Neutrophil (primary cell): ENCODE results near the gene JAKMIP1.

ENCODE experiments used
- H3K27ac ChIP-seq: fragments of 200-600 bp; sonication (generic); 2 replicates; pipeline ENCODE4 v1.5.1; 2016; ENCODE audit warnings: mild to moderate bottlenecking, moderate library complexity
- H3K27me3 ChIP-seq: fragments of 200-600 bp; sonication (generic); 2 replicates; pipeline ENCODE4 v1.6.0; 2016; ENCODE audit warnings: mild to moderate bottlenecking
- H3K36me3 ChIP-seq: fragments of 200-600 bp; sonication (generic); 2 replicates; pipeline ENCODE4 v1.5.1; 2017
- H3K4me1 ChIP-seq, 2 experiments: fragments of 200-600 bp in 1 of 2; sonication (generic) in 1 of 2; 1 replicate in 1 of 2; 2 replicates in 1 of 2; pipeline versions ENCODE4 v1.5.1 to v1.6.1; 2013 to 2016; ENCODE audit warnings: low read depth in 1 of 2, low read length in 1 of 2, mild to moderate bottlenecking in 1 of 2, moderate library complexity in 1 of 2; ENCODE audit not compliant: control insufficient read depth in 1 of 2, insufficient read depth in 1 of 2
- H3K4me3 ChIP-seq, 2 experiments: fragments of 200-600 bp in 1 of 2; sonication (generic) in 1 of 2; 1 replicate in 1 of 2; 2 replicates in 1 of 2; pipeline ENCODE4 v1.5.1; 2013 to 2016; ENCODE audit warnings: low read depth in 1 of 2, low read length in 1 of 2, mild to moderate bottlenecking in 1 of 2, moderate library complexity in 1 of 2
- H3K9me3 ChIP-seq: fragments of 200-600 bp; sonication (generic); 2 replicates; pipeline ENCODE4 v1.5.1; 2016
- TF ChIP-seq, protein P1 (sequence below): fragments of 200-600 bp; sonication (generic); IDR thresholded peaks from 2 replicates; pipeline ENCODE4 v1.5.1; 2016; ENCODE audit warnings: antibody characterized with exemption

Gene JAKMIP1

GRCh38 chr4:6207602-6208001, 7.3 kb upstream of the JAKMIP1 start:
- TF ChIP-seq, protein P1, sequence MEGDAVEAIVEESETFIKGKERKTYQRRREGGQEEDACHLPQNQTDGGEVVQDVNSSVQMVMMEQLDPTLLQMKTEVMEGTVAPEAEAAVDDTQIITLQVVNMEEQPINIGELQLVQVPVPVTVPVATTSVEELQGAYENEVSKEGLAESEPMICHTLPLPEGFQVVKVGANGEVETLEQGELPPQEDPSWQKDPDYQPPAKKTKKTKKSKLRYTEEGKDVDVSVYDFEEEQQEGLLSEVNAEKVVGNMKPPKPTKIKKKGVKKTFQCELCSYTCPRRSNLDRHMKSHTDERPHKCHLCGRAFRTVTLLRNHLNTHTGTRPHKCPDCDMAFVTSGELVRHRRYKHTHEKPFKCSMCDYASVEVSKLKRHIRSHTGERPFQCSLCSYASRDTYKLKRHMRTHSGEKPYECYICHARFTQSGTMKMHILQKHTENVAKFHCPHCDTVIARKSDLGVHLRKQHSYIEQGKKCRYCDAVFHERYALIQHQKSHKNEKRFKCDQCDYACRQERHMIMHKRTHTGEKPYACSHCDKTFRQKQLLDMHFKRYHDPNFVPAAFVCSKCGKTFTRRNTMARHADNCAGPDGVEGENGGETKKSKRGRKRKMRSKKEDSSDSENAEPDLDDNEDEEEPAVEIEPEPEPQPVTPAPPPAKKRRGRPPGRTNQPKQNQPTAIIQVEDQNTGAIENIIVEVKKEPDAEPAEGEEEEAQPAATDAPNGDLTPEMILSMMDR = no peak
- Histone ChIP-seq H3K9me3 (no peaks in the 10 kb centered on the region), H3K36me3 (no peaks in the 10 kb centered on the region), H3K4me3 (no peak overlapping the region), H3K4me1 (no peaks in the 10 kb centered on the region), H3K27ac (no peak overlapping the region), H3K27me3 (peaks cover 38% of the 10 kb centered on the region)

- H3K9me3 ChIP-seq = no peaks in the 10 kb centered on the region
- TF ChIP-seq, protein P1 = no peak
- no peaks in the 10 kb centered on the region for H3K36me3 ChIP-seq
- no peak overlapping the region for H3K27ac ChIP-seq
- H3K4me3 ChIP-seq = no peak overlapping the region
- H3K4me1 ChIP-seq = no peaks in the 10 kb centered on the region
- peaks cover 46% of the 10 kb centered on the region for H3K27me3 ChIP-seq
Observed at GRCh38 chr4:6206771-6207290, 6.5 kb upstream of the JAKMIP1 start.

DNA sequence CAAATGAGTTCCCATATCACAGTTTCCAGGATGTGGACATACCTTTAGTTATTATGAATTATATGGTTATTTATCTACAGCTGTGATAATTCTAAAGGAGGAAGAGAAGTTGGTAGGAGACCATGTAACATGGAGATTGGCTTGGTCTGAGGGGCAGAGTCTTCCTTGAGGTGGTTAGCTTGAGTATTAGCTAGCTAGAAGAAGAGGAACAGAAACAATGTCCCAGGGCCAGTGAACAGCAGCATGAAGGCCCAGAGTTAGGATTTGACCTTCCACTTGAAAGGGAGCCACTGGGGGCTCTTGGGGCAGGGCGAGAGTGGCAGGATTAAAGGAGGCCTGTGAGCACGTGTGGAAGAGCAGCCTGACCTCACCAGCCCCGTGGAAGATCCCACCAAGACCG, 5.6 kb upstream of the JAKMIP1 start:
- Histone ChIP-seq H3K4me1 (no peaks in the 10 kb centered on the region), H3K27me3 (peaks cover 55% of the 10 kb centered on the region), H3K27ac (no peak overlapping the region), H3K4me3 (no peak overlapping the region), H3K36me3 (no peaks in the 10 kb centered on the region), H3K9me3 (no peaks in the 10 kb centered on the region)
- TF ChIP-seq, protein P1 = no peak

DNA sequence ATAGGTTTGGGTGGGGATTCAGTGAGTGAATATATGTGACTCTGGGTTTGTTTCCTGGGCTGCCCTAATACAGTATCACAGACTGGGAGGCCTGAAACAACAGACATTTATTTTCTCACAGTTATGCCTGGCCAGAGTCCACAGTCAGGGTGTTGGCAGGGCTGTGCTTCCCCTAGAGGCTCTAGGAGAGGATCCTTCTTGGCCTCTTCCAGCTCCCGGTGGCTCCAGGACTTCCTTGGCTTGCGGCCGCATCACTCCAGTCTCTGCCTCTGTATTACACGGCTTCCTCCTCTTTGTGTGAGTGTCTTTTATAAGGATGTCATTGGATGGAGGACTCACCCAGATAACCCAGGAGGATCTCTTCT, 5.2 kb upstream of the JAKMIP1 start:
- Histone ChIP-seq H3K4me1 (no peaks in the 10 kb centered on the region), H3K4me3 (no peak overlapping the region), H3K27me3 (peaks cover 59% of the 10 kb centered on the region), H3K9me3 (no peaks in the 10 kb centered on the region), H3K27ac (no peak overlapping the region), H3K36me3 (no peaks in the 10 kb centered on the region)
- TF ChIP-seq, protein P1 = no peak

GRCh38 chr4:6204871-6205566, 4.7 kb upstream of the JAKMIP1 start:
- no peaks in the 10 kb centered on the region for H3K4me1 ChIP-seq
- peaks cover 62% of the 10 kb centered on the region for H3K27me3 ChIP-seq
- no peak overlapping the region for H3K4me3 ChIP-seq
- no peaks in the 10 kb centered on the region for H3K36me3 ChIP-seq
- TF ChIP-seq, protein P1 = no peak
- no peak overlapping the region for H3K27ac ChIP-seq
- no peaks in the 10 kb centered on the region for H3K9me3 ChIP-seq
